Testis (tissue), 2 donors: Measurements from ENCODE around the gene IRF2.

Experiments
- POLR2A ChIP-seq: fragments of 450-650 bp; IDR thresholded peaks from one replicate; pipeline ENCODE4 v1.6.1; 2017; ENCODE audit warnings: antibody characterized with exemption, mild to moderate bottlenecking, moderate library complexity
- TF ChIP-seq, protein P1 (sequence below), 3 experiments: fragments of 450-650 bp in 2 of 3; fragments of 200-600 bp in 1 of 3; sonication (generic) in 1 of 3; IDR thresholded peaks; one replicate each; pipeline ENCODE4 v1.5.1; 2016 to 2019; ENCODE audit warnings: antibody characterized with exemption in 3 of 3, mild to moderate bottlenecking in 2 of 3, moderate library complexity in 1 of 3

DNA sequence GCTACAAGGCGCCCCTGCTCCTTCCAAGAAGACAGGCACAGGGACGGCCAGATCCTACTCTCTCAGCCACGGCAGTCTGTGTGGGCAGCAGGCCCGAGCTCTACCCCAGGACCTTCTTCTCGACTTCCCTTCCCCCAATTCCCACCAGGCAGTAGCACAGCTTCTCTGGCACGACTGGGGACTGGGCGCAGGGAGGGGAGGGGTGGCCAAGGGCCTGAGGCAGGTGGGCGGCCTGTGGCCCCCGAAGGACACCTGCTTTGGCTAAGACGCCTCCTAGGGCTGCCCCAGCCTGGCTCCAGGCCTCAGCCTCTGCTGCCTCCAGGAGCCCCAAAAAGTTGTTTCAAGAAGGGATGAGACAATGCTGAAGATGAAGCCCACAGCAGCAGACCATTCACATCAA lies 24.2 kb upstream of the IRF2 start:
- TF ChIP-seq, protein P1, sequence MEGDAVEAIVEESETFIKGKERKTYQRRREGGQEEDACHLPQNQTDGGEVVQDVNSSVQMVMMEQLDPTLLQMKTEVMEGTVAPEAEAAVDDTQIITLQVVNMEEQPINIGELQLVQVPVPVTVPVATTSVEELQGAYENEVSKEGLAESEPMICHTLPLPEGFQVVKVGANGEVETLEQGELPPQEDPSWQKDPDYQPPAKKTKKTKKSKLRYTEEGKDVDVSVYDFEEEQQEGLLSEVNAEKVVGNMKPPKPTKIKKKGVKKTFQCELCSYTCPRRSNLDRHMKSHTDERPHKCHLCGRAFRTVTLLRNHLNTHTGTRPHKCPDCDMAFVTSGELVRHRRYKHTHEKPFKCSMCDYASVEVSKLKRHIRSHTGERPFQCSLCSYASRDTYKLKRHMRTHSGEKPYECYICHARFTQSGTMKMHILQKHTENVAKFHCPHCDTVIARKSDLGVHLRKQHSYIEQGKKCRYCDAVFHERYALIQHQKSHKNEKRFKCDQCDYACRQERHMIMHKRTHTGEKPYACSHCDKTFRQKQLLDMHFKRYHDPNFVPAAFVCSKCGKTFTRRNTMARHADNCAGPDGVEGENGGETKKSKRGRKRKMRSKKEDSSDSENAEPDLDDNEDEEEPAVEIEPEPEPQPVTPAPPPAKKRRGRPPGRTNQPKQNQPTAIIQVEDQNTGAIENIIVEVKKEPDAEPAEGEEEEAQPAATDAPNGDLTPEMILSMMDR (IDR thresholded peaks at IDR 0.05), result no peak
- TF ChIP-seq POLR2A, result no peak
